Tongue (tissue), 2 donors: ENCODE measurements around the gene PRKN. TPM values are rescaled to one million over a fixed set of nuclear protein-coding genes. Genes with fewer than 3 reads are reported as not detected.

Source experiments
- DNase-seq: peaks from one replicate; pipeline ENCODE4 v3.0.0-alpha.2; 2015
- total RNA-seq: library from RNA; depleted of rRNA; stranded (reverse); fragments of >200 nt; gene quantifications from one replicate; pipeline ENCODE4 v1.2.3, GENCODE V29; 2014

Gene PRKN
- total RNA-seq, 1 donor from 2014 or later = 7.0 TPM

DNA sequence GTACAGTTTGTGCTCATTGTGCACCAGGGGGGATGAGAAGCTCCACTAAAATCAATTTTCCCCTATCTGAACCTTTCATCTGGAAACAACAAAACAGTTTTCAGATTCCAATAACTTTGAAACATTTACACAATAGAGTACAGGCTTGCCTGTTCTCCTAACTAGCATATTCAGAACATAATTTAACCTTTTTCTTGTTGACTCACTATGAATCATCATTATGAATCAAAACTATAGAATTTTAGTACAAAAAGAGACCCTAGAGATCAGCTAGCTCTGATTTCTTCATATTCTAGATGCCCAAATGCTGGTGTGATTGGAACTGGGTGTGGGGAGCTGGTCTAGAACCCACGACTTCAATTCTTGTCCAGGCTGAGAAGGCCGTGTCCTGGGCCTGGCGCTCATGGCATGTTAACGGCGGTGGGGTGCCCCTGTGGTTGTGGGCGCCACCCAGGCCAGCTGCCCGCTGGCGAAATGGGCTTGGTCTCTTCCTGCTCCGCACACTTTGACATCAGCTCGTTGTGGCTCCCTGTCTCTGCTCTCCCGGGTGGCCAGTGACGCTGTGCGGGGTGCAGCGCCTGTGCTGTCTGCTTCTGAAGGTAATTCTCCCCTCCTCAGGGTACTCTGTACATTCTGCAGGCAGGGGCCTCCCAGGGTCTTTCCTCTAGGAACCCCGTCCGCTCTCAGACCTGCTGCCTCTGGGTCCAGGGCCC, 1423.8 kb downstream of the PRKN start:
- no peak for DNase-seq

- no peak for DNase-seq
Observed at GRCh38 chr6:161302949-161303348, 1424.6 kb downstream of the PRKN start.

GRCh38 chr6:161301338-161301737, 1426.2 kb downstream of the PRKN start:
- no peak for DNase-seq

DNA sequence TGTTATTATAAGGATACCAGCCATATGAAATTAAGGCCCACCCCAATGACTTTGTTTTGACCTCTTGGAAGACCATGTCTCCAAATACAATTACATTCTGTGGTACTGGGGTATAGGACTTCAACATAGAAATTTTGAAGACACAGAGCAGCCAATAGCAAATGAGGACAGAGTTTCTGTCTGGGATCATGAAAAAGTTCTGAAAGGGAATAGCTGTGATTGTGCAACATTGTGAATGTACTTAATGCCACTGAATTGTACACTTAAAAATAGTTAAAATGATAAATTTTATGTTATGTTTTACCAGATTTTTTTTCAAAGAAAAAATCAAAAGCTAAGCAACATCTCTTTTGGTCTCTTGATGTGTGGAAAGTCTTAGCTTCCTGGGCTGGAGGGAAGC, 1426.7 kb downstream of the PRKN start:
- DNase-seq = no peak

DNA sequence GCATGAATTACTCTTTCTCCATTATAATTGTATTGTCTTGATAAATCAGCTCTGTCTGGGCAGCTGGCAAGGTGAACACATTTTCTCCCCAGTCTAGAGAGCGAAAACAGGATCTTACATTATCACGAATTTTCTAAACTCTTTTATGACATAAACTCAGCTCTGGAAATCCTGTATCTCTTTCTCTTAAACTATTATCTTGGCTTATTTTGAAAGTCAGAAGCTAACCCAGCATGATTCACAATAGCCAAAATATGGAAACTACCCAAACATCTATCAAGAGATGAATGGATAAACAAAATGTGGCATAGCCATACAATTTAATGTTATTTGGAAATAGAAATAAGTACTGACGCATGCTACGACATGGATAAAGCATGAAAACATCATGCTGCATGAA, 1427.8 kb downstream of the PRKN start:
- DNase-seq = no peak

Other genes starting within 250 kb of the PRKN start
- 11.5 TPM for gene PACRG, start 208 bp upstream of the PRKN start, total RNA-seq